Measurements from ENCODE around the gene SP2. TPM values are rescaled to one million over a fixed set of nuclear protein-coding genes. Genes with fewer than 3 reads are reported as not detected.

SP2 gene
- total RNA-seq, 1 experiment from 2014 or later: 22.2 TPM

DNA sequence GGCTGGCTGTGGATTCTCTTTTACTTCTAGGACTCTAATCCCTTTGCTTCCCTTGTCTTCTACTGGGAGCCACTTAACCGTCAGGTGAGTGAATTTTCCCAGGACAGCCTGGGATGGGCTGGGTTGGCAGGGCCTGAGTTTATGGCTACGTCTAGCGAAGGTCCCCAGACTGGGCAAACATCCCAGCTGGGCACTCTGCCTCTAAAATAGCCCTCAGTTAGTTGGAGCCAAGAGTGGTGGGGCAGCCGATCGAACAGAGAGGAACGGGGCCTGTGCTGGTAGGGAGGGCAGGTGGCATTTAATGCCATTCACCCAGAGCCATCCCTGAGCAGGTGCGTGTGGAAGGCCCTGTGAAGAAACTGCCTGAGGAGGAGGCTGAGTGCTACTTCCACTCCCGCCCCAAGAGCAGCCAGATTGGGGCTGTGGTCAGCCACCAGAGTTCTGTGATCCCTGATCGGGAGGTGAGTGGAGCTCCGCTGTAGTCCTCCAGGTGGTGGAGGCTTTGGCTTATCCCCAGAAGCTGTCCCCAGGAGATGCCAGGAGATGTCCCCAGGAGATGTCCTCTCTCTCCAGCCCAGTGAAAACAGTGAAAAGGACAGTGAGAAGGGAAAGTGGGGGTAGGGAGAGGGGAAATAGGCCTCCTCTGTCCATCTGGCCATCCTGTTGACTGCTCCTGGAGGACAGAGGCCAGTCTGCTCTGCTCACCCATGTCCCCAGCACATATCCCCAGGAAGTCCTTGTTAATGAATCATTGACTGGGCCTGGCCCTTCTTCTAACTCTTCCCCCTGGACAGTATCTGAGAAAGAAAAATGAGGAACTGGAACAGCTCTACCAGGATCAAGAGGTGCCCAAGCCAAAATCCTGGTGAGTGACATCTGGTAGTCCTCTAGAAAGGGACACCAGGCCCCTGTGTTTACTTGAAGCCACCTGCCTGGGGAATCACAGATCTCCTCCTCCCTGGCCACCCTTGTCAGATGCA, 49.8 kb downstream of the SP2 start:
- Histone ChIP-seq H3K79me2 (ENCODE audit: insufficient read depth, low read length) (peaks cover 17% of the 10 kb centered on the region), H3K36me3 (ENCODE audit: control insufficient read depth in 1 of 2, insufficient read depth in 2 of 2, low read length in 2 of 2) (peaks cover 10 to 12% of the 10 kb centered on the region in 2 experiments; a peak in 3 of 4 replicates), H3K9me3 (ENCODE audit: control insufficient read depth in 1 of 2, insufficient read depth in 1 of 2, low read depth in 1 of 2, low read length in 2 of 2) (no peaks in the 10 kb centered on the region), H3K27ac (ENCODE audit: low read depth, low read length) (peak overlapping the region; percentile 66), H3K4me2 (ENCODE audit: low read length) (no peak overlapping the region), H3K9me2 (ENCODE audit: insufficient read depth) (no peaks in the 10 kb centered on the region), H2AFZ (ENCODE audit: low read depth, low read length, poor library complexity, severe bottlenecking) (no peak overlapping the region), H3K27me3 (ENCODE audit: insufficient read depth, low read length) (no peaks in the 10 kb centered on the region), H3K4me1 (ENCODE audit: control insufficient read depth in 1 of 2, insufficient read depth in 2 of 2, low read length in 2 of 2) (peaks cover 38 to 60% of the 10 kb centered on the region in 2 experiments), H3K4me3 (replicated peaks in 1 of 2; ENCODE audit: low read depth in 1 of 2, low read length in 2 of 2) (no peak overlapping the region), H3K9ac (ENCODE audit: low read length) (no peak overlapping the region), H4K20me1 (ENCODE audit: insufficient read depth) (no peaks in the 10 kb centered on the region)
- RAD21 ChIA-PET (ENCODE audit: low non-redundant PET in 1 of 2, low total read pairs in 2 of 2, uncharacterized antibody in 2 of 2, unreplicated experiment in 2 of 2): no interaction called here
- CTCF ChIA-PET: interaction anchor here (0.8 to 5.1 kb wide), 14 partner anchors 9 to 124 kb away, joined by 3 to 83 read pairs (median 8); partner anchors contain the start of genes CDK5RAP3, OSBPL7, PRR15L and SP2
- TF ChIP-seq, protein P1, sequence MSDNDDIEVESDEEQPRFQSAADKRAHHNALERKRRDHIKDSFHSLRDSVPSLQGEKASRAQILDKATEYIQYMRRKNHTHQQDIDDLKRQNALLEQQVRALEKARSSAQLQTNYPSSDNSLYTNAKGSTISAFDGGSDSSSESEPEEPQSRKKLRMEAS (IDR thresholded peaks at IDR 0.05): no peak
- TF ChIP-seq ELF1 (IDR thresholded peaks at IDR 0.05; ENCODE audit: borderline replicate concordance, low read depth) (no peak), EZH2phosphoT487 (IDR thresholded peaks at IDR 0.05; ENCODE audit: borderline replicate concordance) (no peak), JUND (IDR thresholded peaks at IDR 0.05) (no peak), SP1 (IDR thresholded peaks at IDR 0.05; ENCODE audit: low read depth) (no peak), POLR2AphosphoS5 (IDR thresholded peaks at IDR 0.05; ENCODE audit: low read depth, low read length) (no peak), TCF7L2 (IDR thresholded peaks at IDR 0.05; ENCODE audit: borderline replicate concordance, extremely low read depth, insufficient read depth, insufficient read length) (no peak), EZH2 (IDR thresholded peaks at IDR 0.05) (no peak), RAD21 (IDR thresholded peaks at IDR 0.05; ENCODE audit: low read depth) (no peak), CEBPB (IDR thresholded peaks at IDR 0.05; ENCODE audit: low read depth) (no peak), SRF (IDR thresholded peaks at IDR 0.05; ENCODE audit: low read depth) (no peak), CBX3 (IDR thresholded peaks at IDR 0.05; ENCODE audit: low read depth) (no peak), POLR2A (IDR thresholded peaks at IDR 0.05; ENCODE audit: borderline replicate concordance, extremely low read depth, insufficient read depth, insufficient read length) (no peak)
- TF ChIP-seq, protein P2, sequence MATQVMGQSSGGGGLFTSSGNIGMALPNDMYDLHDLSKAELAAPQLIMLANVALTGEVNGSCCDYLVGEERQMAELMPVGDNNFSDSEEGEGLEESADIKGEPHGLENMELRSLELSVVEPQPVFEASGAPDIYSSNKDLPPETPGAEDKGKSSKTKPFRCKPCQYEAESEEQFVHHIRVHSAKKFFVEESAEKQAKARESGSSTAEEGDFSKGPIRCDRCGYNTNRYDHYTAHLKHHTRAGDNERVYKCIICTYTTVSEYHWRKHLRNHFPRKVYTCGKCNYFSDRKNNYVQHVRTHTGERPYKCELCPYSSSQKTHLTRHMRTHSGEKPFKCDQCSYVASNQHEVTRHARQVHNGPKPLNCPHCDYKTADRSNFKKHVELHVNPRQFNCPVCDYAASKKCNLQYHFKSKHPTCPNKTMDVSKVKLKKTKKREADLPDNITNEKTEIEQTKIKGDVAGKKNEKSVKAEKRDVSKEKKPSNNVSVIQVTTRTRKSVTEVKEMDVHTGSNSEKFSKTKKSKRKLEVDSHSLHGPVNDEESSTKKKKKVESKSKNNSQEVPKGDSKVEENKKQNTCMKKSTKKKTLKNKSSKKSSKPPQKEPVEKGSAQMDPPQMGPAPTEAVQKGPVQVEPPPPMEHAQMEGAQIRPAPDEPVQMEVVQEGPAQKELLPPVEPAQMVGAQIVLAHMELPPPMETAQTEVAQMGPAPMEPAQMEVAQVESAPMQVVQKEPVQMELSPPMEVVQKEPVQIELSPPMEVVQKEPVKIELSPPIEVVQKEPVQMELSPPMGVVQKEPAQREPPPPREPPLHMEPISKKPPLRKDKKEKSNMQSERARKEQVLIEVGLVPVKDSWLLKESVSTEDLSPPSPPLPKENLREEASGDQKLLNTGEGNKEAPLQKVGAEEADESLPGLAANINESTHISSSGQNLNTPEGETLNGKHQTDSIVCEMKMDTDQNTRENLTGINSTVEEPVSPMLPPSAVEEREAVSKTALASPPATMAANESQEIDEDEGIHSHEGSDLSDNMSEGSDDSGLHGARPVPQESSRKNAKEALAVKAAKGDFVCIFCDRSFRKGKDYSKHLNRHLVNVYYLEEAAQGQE (IDR thresholded peaks at IDR 0.05; ENCODE audit: low read depth): no peak
- TF ChIP-seq, protein P3, sequence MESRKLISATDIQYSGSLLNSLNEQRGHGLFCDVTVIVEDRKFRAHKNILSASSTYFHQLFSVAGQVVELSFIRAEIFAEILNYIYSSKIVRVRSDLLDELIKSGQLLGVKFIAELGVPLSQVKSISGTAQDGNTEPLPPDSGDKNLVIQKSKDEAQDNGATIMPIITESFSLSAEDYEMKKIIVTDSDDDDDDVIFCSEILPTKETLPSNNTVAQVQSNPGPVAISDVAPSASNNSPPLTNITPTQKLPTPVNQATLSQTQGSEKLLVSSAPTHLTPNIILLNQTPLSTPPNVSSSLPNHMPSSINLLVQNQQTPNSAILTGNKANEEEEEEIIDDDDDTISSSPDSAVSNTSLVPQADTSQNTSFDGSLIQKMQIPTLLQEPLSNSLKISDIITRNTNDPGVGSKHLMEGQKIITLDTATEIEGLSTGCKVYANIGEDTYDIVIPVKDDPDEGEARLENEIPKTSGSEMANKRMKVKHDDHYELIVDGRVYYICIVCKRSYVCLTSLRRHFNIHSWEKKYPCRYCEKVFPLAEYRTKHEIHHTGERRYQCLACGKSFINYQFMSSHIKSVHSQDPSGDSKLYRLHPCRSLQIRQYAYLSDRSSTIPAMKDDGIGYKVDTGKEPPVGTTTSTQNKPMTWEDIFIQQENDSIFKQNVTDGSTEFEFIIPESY (IDR thresholded peaks at IDR 0.05; ENCODE audit: extremely low read depth, insufficient replicate concordance, low read length): no peak
- TF ChIP-seq, protein P4, sequence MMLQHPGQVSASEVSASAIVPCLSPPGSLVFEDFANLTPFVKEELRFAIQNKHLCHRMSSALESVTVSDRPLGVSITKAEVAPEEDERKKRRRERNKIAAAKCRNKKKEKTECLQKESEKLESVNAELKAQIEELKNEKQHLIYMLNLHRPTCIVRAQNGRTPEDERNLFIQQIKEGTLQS (IDR thresholded peaks at IDR 0.05): no peak
- ATAC-seq (no peak), DNase-seq (ENCODE audit: low read depth, low spot score) (no peak)
- POLR2A ChIA-PET: interaction anchor here (1.6 kb wide), 1 partner anchor 50 kb away, joined by 19 read pairs; the partner anchor contains the start of gene SP2
- intact Hi-C loops (cut with micrococcal nuclease): no loop called here
- BruUV-seq (replicated peaks): no TSS peak
